HG03460 (cell line): Measurements from ENCODE around the gene MYO16.

Source experiments
- ATAC-seq: cut with Tn5 transposase; IDR thresholded peaks from one replicate; pipeline ENCODE4 v1.9.1; 2021; ENCODE audit not compliant: unreplicated experiment

Gene MYO16

DNA sequence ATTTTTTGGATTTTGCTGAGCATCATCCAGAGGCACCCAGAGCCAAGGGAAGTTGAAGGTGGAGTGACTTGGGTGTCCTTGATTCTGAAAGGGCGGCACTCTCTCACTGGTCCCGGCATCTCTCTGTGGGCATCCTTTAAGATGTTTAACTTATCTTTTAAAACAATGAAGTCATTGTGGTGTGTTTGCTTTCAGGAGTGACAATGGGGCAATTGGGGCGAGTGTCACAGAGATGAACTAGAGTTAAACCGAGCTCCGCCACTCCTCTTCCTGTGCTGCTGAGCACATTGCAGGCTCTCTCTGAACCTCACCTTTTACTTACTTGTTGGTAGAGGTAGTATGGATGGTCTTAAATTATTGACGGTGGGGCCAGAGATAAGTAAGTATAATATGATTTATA, 295.7 kb downstream of the MYO16 start:
- ATAC-seq, result no peak

DNA sequence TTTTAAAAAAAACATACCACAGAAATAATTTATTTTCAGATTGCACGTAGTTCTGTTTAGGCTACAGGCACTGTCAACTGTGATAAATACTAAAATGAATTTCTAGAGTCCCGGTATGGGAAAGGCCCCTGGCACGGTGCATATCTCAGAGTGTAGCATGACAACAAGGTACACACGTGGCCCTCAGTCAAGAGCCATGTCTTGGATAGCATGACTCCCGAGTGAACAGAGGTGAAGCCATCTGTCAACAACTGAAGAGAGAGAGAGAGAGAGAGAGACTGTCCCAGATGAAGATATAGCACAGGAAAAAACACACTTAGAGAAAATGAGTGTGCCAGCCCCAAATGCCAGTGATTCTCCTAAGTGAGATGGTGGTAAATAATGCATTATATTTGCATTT, 297.5 kb downstream of the MYO16 start:
- ATAC-seq, result no peak

DNA sequence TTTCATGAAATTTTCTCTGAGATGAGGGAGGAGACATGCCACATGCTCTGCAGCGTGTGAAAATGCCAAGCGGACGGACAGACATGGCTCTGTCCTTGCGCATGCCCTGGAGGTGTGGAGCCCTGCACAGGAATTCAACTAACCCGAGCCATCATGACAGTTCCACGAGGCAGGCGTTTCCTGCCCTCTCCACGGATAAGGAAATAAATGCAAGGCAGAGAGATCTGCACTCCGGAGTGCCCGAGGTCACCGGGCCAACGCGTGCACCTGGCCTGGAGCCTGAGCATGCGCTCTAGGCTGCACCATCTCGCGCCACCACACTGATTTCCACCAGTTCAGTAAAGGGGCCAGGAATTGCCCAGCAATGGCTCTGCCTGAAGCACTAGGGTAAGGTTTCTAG, 298.2 kb downstream of the MYO16 start:
- no peak for ATAC-seq

DNA sequence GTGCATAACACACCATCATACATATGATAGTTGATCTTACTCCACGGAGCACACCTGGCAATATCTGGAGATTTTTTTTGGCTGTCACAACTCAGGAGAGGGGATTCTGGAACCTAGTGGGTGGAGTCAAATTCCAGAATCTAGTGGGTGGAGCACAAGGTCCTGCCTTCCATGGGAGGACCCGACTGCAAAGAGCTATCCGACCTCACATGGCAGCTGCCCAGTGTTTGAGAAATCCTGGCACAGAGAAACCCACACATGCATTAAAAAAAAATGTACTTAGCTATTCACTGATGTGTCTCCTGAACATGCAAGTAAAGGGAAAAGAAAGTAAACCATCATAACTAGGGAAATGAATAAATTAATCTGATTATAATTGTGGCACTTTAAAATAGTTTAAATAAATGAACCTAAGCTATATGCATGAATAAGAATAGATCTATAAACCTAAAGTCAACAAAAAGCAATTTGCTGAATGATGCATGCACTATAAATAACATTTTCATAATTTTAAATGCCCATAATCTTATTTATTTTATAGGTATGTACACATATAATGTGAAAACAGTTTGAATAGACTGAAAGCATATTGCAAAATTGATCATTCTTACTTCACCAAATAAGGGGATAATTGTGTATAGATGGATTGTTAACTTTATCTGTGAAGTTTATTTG, 300.3 kb downstream of the MYO16 start:
- no peak for ATAC-seq

DNA sequence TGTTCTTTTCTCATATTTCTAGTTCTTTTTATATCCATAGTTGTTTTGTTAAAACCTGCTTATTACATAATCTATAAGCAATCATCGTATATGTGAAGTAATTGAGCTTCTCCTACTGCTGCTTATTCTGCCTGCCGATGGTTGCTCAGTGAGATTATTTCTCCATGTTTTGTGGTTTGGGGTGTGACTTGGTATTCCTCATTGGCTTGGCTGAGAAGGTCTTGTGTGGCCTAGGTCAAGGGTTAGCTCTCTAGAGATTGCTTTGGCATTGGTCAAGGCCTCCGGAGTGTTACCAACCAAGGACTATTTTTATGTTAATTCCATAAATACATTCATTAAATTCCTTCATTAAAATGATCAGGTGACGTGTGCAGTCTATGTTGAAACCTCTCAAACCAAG, 302.8 kb downstream of the MYO16 start:
- no peak for ATAC-seq

DNA sequence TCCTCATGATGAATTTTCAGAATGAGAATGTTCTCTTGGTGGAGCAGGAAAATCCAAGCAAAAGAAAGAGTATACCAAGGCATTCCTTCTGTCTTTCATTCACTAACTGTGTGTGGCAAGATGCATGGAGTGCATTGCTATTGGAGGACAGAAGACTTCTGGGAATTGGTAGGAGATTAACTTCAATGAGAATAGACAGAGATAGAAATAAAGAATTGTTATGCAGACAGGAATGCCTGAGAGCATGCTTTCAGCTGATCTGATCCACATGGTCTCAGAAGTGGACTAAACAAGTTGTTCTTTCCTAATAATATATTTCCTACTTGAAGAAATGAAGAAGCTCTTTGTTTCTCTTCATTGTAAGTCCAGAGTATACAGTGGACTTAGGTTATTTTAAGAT, 303.6 kb downstream of the MYO16 start:
- no peak for ATAC-seq

DNA sequence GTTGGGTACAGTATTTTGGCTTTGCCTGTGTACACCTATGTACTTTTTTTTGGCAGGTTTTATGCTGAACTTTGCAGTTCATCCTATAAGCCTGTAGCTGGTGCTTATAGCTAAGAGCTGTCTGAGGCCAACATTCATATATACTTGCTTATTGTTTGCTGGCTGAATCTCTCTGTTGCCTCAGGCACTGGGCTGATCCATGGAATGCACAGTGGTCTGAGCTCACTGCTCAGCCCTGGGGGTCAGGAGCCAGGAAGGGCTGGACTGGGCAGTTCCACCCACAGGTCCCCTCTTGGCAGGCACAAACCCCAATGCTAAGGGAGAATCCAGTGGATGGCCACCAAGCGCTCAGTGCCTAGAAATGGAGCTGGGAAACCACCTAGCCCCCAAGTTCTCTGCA, 308.7 kb downstream of the MYO16 start:
- ATAC-seq, result no peak

DNA sequence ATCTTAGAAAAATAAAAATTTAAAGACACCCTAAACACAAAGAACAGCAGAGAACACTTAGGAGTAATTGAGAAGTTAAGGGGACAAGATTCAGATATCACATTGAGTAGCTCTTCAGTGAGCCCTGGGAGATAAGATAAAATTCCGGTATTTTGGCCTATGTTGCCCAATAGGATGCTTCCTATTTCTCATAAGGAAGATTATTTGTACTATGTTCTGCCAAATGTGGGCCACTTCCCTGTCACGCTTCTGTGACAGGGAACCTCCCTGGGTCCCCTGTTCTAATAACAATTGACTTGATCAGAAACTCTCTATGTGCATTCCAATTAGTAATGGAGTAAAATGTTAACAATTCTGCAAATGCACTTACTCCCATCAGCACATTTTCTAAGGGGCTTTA, 310.7 kb downstream of the MYO16 start:
- ATAC-seq, result no peak

DNA sequence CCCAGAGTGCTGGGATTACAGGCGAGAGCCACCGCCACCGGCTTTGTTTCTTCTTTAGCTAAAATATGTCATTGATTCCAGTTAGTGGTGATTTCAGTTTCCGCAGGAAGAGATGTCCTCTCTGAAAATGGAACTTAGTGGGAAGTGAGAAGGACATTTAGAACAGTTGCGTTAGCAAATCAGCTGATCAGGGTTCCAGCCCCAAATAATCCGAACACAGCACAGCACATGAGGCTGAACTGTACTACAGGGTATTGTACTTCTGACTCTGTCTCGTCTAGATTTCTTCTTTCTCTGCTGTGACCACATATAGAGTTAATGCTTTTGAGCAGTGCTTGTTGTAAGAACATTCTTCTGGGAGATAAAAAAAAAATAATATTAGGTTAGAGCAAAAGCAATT, 314.4 kb downstream of the MYO16 start:
- no peak for ATAC-seq

DNA sequence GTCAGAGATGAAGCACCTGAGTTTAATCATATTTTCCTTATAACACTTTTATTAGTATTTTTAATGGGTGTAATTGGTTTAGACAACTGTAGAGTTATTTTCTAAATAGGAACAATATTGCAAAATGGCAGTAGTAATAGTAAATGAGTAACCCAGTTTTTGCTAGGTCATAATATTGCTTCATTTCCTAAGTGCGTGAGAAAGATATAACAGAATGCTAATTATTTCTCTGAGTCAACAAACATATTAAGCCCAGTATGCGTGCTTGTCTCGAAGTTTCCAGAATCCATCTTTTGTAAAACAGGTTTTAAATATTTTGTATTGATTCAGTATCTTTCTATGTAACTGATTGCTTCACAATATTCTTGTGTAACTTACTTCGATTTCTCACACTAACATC, 315.3 kb downstream of the MYO16 start:
- ATAC-seq, result no peak

DNA sequence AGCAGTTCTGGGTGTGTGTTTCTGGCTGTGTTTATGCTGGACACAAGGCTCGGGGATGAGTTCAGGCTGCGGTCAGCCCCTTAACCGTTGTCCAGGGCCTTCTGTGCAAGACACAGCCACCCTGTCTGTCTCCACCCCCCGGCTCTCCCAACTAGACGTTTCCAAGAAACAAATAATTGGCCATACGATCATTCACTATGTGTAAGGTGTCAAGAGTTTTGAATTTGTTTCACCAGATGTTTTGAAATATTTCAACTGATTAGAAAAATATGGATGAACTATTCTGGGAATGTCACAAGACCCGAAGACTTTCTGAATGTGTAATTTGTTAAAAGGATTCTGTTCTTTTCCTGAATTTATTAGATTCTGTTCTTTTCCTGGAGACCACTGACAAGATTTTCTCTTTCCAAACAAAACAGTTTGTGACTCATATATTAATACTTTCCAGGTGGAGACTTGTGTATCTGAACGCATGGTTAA, 318.2 kb downstream of the MYO16 start:
- no peak for ATAC-seq

DNA sequence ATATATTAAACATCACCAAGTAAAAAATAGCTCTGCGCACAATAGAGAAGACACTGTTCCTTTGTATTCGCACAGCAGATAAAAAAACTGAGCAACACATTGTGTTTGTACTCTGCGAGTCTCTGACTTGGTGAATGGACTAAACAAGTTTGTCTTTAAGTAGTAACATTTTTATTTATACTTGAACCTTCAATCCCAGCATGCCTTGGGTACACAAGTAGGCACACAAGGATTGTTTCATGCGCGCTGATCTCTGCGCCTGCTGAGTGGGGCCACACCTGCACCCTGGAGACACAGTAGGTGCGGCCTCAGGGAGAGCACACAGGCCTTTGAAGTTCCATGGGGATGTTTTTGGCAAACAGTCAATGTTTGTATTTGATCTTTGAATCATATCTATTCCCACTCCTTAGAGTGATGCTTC, 318.9 kb downstream of the MYO16 start:
- no peak for ATAC-seq

DNA sequence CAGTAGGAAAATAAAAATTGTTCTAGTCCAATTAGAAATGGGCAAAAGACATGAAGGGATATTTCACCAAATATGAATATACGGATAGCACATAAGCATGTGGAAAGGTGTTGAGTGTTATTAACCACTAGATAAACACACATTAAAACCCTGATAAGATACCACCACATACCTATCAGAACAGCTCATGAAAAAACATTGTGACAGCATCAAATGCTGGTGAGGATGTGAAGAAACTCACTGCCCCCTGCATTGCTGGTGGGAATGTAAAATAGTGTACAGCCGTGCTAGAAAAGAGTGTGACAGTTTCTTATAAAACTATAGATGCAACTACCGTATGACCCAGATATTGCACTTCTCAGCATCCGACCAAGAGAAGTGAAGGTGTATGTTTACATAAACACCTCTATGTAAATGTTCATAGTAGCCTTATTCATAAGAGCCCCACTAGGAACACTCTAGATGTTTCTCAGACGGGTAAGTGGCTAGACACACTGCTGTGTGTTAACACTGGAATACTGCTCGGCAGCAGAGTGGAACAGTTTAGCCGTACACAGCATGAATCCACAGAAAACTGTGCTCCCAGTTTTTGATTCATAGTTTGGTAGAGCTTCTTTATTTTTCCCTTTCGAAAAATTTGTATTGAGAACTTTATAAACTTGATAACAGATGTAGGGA, 321.1 kb downstream of the MYO16 start:
- no peak for ATAC-seq

DNA sequence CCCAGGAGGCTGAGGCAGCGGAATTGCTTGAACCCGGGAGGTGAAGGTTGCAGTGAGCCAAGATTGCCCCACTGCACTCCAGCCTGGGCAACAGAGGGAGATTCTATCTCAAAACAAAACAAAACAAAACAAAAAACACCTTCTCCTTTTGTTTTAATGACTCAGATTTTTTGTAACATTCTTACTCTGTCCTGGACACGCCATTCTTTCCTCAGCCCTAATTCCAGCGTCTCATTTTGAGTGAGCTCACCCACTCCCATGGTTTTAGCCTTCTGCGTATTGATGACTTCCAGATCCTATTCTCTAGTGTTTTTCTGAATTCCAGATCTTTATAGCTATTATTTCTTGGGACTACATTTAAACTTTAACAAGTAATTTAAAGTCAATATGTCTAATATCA, 326.3 kb downstream of the MYO16 start:
- ATAC-seq, result no peak

DNA sequence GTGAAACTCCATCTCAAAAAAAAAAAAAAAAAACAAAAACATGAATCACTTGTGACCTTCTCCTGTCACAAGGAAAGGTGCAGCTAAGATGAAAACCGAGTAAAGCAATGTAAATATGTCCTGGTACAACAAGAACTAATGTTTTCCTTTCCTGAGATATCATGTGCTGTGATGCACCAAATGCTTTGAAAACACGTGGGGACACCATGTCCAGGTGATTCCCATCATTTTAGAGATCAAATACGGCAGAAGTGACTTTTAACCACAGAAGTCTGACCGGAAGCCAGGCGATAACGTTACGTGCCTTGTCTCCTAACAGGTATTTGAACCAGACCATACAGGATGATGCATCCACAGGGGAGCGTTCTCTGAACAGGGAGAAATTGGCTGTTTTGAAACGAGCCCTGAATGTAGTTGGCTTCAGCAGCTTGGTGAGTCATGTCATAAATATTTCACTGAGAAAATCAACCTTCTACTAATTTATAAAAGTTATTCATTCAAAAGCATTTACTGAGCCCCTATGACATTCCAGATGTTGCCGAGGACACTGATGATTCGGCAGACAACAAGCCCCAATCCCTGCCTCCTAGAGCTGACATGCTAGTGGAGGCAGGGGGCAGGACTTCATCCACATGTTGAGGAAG, 328.1 kb downstream of the MYO16 start:
- ATAC-seq, result no peak

DNA sequence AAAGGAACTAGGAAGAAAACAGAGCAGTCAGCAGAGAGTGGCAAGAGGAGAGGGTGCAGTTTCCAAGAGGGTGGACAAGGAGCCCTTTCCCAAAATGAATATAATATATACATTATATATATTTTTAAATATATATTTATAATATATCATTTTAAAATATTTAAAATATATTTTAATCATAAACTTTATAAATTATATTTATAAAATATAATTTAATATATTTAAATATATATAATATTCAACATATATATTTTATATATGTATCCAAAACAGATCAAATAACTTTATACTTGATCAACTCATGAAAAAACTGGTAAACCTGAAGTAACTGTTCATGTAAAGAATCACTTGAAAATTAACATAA, 328.6 kb downstream of the MYO16 start:
- no peak for ATAC-seq

DNA sequence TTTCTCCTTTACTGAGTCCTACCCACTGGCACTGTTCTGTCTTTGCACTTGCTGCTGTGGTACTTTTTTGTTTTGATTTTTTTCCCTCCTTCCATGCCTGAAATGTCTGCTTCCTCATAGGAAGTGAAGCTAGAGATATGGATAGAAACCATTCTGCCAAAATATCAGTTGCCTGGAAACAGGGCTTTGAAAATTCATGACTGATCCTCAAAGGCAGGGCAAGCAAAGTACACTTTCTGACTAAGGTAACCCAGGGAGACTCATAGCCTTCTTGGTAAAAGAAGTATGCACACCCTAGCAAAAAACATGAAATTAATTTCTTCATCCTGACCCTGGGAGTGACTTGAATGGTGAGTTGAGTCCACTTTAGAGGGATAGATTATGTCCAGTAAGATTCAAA, 329.8 kb downstream of the MYO16 start:
- no peak for ATAC-seq

DNA sequence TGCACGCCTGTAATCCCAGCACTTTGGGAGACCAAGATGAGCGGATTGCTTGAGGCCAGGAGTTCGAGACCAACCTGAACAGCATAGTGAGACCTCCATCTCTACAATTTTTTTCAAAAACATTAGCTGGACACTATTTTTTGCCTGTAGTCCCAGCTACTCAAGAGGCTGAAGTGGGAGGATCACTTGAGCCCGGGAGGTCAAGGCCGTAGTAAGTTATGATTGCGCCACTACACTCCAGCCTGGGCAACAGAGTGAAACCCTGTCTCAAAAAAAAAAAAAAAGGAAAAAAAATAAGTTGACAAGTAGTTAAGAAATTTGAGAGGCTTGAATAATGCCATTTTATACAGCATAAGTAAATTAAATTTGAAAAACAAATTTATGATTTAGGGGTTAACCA, 330.6 kb downstream of the MYO16 start:
- no peak for ATAC-seq

DNA sequence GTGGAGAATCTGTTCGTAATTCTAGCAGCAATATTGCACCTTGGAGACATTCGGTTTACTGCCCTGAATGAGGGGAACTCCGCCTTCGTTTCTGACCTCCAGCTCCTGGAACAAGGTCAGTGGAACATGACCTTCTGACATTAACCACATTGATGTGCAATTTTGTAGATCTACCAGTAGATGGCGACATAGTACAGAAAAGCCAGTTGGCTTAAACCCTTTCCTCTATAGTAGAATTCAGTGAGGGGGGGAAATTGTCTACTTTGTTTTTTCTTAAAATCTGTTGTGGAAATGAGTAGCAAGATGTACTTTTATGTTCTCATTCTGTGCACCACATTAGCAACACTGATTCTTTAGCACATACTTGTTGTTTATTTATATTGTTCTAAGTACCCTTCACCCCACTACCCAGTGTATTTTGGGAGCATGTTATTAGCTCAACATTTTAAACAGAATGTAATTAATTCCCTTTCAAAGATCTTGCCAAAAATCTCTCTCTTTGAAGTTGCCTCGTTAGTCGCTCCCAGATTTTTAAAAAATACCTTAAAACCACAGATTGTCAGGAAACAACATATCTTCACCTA, 332.2 kb downstream of the MYO16 start:
- peak; percentile 83 for ATAC-seq

DNA sequence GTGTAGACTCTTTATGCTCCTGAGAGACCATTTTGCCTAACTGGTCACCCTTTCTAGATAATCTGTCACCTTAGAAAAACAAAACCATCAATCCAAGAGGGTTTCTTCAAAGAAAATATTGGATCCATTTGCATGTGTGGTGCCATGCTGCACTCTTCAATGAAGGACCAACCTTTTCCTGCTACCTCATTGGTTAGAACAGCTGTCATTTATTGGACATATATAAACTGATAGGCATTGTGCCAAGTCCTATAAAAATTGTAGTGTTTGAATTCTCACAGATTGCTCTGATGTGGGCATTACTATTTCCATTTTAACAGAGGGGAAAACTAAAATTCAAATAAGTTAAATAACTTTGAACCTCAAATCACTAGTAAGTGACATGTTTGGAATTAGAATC, 333.2 kb downstream of the MYO16 start:
- ATAC-seq, result no peak

DNA sequence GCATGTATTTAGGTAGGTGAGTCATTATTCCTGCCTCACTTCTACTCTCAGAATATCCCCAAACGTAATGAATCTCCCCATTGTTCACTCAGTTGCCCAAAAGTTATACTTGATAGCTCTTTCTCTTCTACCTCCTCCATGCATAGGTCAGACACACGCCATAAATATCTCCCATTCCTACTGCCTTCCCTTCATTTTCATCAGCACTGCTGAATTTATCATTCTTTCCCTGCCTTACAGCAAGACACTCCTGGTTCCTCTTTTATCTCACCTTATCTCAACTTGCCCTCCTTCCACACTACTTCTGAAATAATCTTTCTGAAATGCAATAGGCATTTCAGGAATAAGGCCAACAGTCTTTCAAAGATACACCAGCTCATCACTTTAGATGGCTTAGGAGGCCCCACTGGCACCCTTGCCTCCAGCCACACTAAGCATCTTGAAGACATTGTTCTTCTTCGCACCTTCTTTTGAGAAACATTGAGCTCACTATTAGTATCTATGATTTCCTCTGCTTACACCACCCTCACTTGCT, 333.9 kb downstream of the MYO16 start:
- ATAC-seq, result no peak
